ENCODE measurements around the gene NECTIN2.

The NECTIN2 gene

GRCh38 chr19:44845612-44846454, at the start of gene NECTIN2:
Gene NECTIN2, plus strand, starts transcription at chr19:44846297. Its CDS starts 229 bp downstream, at chr19:44846526.
- peak; percentile 96 for DNase-seq

- DNase-seq: no peak
Observed at GRCh38 chr19:44796701-44797115, 49.4 kb upstream of the NECTIN2 start.

- DNase-seq: no peak
Observed at GRCh38 chr19:44799627-44800346, 46.3 kb upstream of the NECTIN2 start.

GRCh38 chr19:44800461-44800860, 45.6 kb upstream of the NECTIN2 start:
- peak; percentile 91 for DNase-seq

GRCh38 chr19:44803442-44804428, 42.4 kb upstream of the NECTIN2 start:
- DNase-seq: no peak

- DNase-seq: no peak
Observed at GRCh38 chr19:44806291-44806690, 39.8 kb upstream of the NECTIN2 start.

DNA sequence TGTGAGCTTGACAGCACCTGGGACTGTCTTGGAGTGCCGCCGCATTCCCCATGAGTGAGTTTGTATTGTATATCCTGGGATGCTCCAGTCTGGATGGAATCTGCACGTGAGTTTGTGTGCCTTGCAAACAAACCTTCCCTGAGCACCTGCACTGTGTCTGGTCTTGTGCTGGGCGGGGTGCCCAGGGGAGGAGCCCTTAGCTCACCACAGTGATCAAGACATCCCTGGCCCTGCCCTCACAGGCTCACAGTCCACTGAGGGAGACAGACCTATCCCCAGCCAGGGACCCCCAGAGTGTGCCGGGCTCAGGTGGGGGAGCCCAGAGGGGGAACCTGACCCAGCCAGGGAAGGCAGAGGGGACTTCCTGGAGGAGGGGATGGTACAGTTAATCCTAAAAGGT, 38.9 kb upstream of the NECTIN2 start:
- no peak for DNase-seq

DNA sequence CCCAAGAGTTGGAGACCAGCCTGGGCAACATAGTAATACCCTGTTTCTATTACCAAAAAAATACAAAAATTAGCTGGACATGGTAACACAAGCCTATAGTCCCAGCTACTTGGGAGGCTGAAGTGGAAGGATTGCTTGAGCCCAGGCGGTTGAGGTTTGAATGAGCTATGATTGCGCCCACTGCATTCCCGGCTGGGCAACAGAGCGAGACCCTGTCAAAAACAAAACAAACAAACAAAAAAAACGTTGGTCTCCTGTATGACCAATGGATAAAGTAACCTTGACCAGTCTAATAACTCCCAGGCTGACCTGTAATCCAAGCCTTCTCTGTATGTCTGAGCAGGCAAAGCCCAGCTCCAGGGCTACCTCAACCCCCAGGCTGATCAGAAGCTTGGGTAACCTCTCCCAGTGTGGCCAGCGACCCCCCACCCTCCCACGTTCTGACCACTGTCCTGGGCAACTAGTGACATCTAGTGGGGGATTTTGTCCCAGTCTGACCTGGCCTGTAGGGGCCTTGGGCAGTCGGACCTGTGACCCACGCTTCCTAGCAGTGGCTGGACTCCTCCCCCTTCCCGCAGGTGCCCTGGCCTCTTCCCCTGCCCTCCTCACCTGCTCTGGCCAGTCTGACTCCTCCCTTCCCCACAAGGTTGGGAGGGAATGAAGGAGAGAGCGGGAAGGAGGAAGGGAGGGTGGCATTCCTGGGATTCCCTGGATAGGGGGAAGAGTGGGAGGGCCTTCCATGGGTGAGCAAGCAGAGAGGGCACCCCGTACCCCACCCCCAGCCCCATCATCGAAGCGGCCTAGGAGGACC, 38.2 kb upstream of the NECTIN2 start:
- DNase-seq: no peak

- no peak for DNase-seq
Observed at GRCh38 chr19:44808463-44809371, 37.4 kb upstream of the NECTIN2 start, which contains the start of gene BCAM. Gene BCAM, plus strand, starts transcription at chr19:44809103. Its CDS starts 22 bp downstream, at chr19:44809125.

- DNase-seq: no peak
Observed at GRCh38 chr19:44809577-44810233, 36.4 kb upstream of the NECTIN2 start.

GRCh38 chr19:44810234-44811121, 35.6 kb upstream of the NECTIN2 start:
- no peak for DNase-seq

- DNase-seq: no peak
Observed at GRCh38 chr19:44811122-44811419, 35.0 kb upstream of the NECTIN2 start.

DNA sequence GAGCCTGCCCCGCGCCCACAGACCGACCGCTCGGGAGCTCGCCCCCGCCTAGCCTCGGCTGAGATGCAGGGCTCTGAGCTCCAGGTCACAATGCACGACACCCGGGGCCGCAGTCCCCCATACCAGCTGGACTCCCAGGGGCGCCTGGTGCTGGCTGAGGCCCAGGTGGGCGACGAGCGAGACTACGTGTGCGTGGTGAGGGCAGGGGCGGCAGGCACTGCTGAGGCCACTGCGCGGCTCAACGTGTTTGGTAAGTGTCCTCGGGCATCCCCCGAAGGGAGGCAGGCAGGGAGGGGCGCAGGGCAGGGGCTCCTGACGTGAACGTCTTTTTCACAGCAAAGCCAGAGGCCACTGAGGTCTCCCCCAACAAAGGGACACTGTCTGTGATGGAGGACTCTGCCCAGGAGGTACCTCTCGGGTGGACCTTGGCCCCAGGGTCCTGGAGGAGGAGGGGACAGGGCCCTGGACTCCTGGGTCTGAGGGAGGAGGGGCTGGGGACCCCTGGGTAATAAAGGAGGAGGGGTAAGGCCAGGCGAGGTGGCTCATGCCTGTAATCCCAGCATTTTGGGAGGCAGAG, 33.9 kb upstream of the NECTIN2 start:
- DNase-seq: no peak

DNA sequence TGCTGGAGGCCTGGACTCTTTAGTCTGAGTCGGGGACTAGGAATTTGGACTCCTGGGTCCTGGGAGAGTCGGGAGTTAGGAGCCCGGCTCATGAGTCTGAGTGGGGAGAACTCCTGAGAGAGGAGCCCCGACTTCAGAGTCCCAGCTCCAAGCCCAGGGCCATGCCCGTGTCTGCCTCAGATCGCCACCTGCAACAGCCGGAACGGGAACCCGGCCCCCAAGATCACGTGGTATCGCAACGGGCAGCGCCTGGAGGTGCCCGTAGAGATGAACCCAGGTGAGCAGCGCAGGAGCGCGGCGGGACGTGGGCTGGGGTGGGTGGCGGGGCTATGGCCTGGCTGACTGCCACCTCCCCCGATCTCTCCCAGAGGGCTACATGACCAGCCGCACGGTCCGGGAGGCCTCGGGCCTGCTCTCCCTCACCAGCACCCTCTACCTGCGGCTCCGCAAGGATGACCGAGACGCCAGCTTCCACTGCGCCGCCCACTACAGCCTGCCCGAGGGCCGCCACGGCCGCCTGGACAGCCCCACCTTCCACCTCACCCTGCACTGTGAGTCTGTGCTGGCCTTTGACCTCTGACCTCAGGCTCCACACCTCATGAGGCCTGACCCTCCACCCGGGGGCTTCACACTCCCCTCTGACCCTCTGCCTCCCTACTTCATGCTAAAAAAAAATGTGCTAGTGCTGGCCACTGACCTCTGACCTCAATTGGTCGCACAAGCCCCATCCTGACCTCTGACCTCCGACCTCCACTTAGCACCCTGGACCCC, 32.8 kb upstream of the NECTIN2 start:
- no peak for DNase-seq

- no peak for DNase-seq
Observed at GRCh38 chr19:44813841-44814470, 32.1 kb upstream of the NECTIN2 start.

DNA sequence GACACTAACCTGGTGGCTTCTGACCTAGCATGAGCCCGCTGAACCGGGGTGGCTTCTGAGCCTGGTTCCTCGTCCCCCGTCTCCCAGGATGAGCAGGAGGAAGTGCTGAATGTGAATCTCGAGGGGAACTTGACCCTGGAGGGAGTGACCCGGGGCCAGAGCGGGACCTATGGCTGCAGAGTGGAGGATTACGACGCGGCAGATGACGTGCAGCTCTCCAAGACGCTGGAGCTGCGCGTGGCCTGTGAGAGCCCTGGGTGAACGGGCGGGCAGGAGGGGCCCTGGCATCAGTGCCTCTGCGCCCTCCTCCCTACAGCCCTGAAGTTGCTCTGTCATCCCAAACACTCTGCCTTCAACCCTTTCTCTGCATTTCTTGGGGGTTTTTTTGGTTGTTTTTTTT, 31.6 kb upstream of the NECTIN2 start:
- DNase-seq: no peak

- no peak for DNase-seq
Observed at GRCh38 chr19:44816301-44816700, 29.8 kb upstream of the NECTIN2 start.

All from activated CD4-positive, alpha-beta T cell treated with anti-CD3 and anti-CD28 coated beads for 48 hours (primary cell).